Hepatocyte (in vitro differentiated cells): Measurements from ENCODE around the gene LCT. TPM values are rescaled to one million over a fixed set of nuclear protein-coding genes. Genes with fewer than 3 reads are reported as not detected.

Experiments used
- DNase-seq: peaks from one replicate; pipeline ENCODE4 v3.0.0-alpha.2; 2016; ENCODE audit warnings: low spot score
- H2AFZ ChIP-seq: fragments of 200-600 bp; sonication (generic); 2 replicates; pipeline ENCODE4 v1.6.0; 2016; ENCODE audit warnings: antibody characterized with exemption, mild to moderate bottlenecking
- H3K27ac ChIP-seq: fragments of 200-600 bp; sonication (generic); 2 replicates; pipeline ENCODE4 v1.5.1; 2016; ENCODE audit warnings: mild to moderate bottlenecking
- H3K27me3 ChIP-seq: fragments of 200-600 bp; sonication (generic); 2 replicates; pipeline ENCODE4 v1.6.1; 2016
- H3K36me3 ChIP-seq: fragments of 200-600 bp; sonication (generic); replicated peaks from 2 replicates; pipeline ENCODE4 v1.5.1; 2016; ENCODE audit warnings: low read depth; ENCODE audit not compliant: insufficient read depth
- H3K4me1 ChIP-seq: fragments of 200-600 bp; sonication (generic); 2 replicates; pipeline ENCODE4 v1.5.1; 2016; ENCODE audit warnings: mild to moderate bottlenecking, moderate library complexity; ENCODE audit not compliant: insufficient read depth
- H3K4me2 ChIP-seq: fragments of 200-600 bp; sonication (generic); 2 replicates; pipeline ENCODE4 v1.6.0; 2016
- H3K4me3 ChIP-seq: fragments of 200-600 bp; sonication (generic); 2 replicates; pipeline ENCODE4 v1.5.1; 2016; ENCODE audit warnings: mild to moderate bottlenecking
- H3K79me2 ChIP-seq: fragments of 200-600 bp; sonication (generic); 2 replicates; pipeline ENCODE4 v1.6.0; 2017; ENCODE audit warnings: mild to moderate bottlenecking
- H3K9me2 ChIP-seq: fragments of 200-600 bp; sonication (generic); replicated peaks from 2 replicates; pipeline ENCODE4 v1.6.0; 2017; ENCODE audit warnings: mild to moderate bottlenecking; ENCODE audit not compliant: insufficient read depth
- H3K9me3 ChIP-seq: fragments of 200-600 bp; sonication (generic); 2 replicates; pipeline ENCODE4 v1.5.1; 2016; ENCODE audit warnings: low read depth, mild to moderate bottlenecking
- H4K20me1 ChIP-seq: fragments of 200-600 bp; sonication (generic); 2 replicates; pipeline ENCODE4 v1.6.0; 2016; ENCODE audit warnings: mild to moderate bottlenecking; ENCODE audit not compliant: insufficient read depth, poor library complexity, severe bottlenecking
- CTCF ChIP-seq: fragments of 200-600 bp; sonication (generic); IDR thresholded peaks from 2 replicates; pipeline ENCODE4 v1.5.1; 2016; ENCODE audit warnings: antibody characterized with exemption, mild to moderate bottlenecking; ENCODE audit not compliant: poor library complexity
- EZH2 ChIP-seq: fragments of 200-600 bp; sonication (generic); IDR thresholded peaks from 2 replicates; pipeline ENCODE4 v1.6.1; 2016; ENCODE audit warnings: antibody characterized with exemption, mild to moderate bottlenecking, borderline replicate concordance
- EZH2phosphoT487 ChIP-seq: fragments of 200-600 bp; sonication (generic); IDR thresholded peaks from one replicate; pipeline ENCODE4 v1.6.1; 2018; ENCODE audit warnings: antibody characterized with exemption, mild to moderate bottlenecking, low read depth, moderate library complexity; ENCODE audit not compliant: unreplicated experiment, severe bottlenecking
- WGBS: methylation state at CpG from one replicate; pipeline ENCODE4 v1.1.6; 2016; ENCODE audit warnings: low lambda C conversion rate; ENCODE audit errors: missing lambda C conversion rate; 5-methylcytosine and 5-hydroxymethylcytosine counted together
- polyA plus RNA-seq: library from polyadenylated mRNA; unstranded; fragments of >200 nt; fragmentation: Nextera tagmentation; extraction: Ambion mirVana; gene quantifications from 2 replicates; pipeline ENCODE4 v1.2.1, GENCODE V29; 2016
- total RNA-seq: library from RNA; depleted of rRNA; stranded (reverse); fragments of >200 nt; gene quantifications from 2 replicates; pipeline ENCODE4 v1.2.3, GENCODE V29; 2014

Gene LCT
- total and polyA plus RNA-seq, 2 experiments from 2014 or later: 0.51 to 3.2 TPM

GRCh38 chr2:135870571-135870970 is 33.6 kb upstream of the LCT start:
- Histone ChIP-seq H3K4me3 (no peak overlapping the region), H3K27me3 (no peaks in the 10 kb centered on the region), H3K79me2 (peaks cover 22% of the 10 kb centered on the region), H3K27ac (no peak overlapping the region), H3K9me3 (no peaks in the 10 kb centered on the region), H2AFZ (no peak overlapping the region), H3K36me3 (no peaks in the 10 kb centered on the region), H3K9me2 (no peaks in the 10 kb centered on the region), H3K4me1 (peaks cover 5% of the 10 kb centered on the region), H3K4me2 (no peak overlapping the region), H4K20me1 (no peaks in the 10 kb centered on the region)
- TF ChIP-seq CTCF (no peak), EZH2 (no peak), EZH2phosphoT487 (no peak)
- 100% methylated on average over 1 of the region's 1 CpG for WGBS
- DNase-seq: no peak

DNA sequence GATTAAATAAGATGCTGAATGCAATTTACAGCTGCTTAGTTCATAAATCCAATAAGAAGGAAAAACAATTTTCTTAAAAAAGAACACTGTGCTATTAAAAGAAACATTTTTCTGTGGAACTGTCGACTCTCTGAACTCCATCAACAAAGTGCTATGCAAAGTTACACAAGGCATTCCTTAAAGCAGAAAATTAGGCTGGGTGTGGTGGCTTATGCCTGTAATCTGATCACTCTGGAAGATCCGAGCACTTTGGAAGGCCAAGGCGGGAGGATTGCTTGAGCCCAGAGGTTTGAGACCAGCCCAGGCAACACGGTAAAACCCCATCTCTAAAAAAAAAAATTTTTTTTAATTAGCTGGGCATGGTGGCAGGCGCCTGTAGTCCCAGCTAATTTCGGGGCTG is 26.2 kb upstream of the LCT start:
- TF ChIP-seq EZH2 (no peak), EZH2phosphoT487 (no peak), CTCF (no peak)
- no peak overlapping the region for H3K4me2 ChIP-seq
- H3K4me1 ChIP-seq: no peaks in the 10 kb centered on the region
- no peaks in the 10 kb centered on the region for H3K9me2 ChIP-seq
- WGBS: 90% methylated on average over 6 of the region's 6 CpGs
- no peaks in the 10 kb centered on the region for H4K20me1 ChIP-seq
- no peaks in the 10 kb centered on the region for H3K79me2 ChIP-seq
- H3K27me3 ChIP-seq: no peaks in the 10 kb centered on the region
- H2AFZ ChIP-seq: no peak overlapping the region
- DNase-seq: no peak
- no peak overlapping the region for H3K27ac ChIP-seq
- H3K36me3 ChIP-seq: no peaks in the 10 kb centered on the region
- no peak overlapping the region for H3K4me3 ChIP-seq
- H3K9me3 ChIP-seq: no peaks in the 10 kb centered on the region

DNA sequence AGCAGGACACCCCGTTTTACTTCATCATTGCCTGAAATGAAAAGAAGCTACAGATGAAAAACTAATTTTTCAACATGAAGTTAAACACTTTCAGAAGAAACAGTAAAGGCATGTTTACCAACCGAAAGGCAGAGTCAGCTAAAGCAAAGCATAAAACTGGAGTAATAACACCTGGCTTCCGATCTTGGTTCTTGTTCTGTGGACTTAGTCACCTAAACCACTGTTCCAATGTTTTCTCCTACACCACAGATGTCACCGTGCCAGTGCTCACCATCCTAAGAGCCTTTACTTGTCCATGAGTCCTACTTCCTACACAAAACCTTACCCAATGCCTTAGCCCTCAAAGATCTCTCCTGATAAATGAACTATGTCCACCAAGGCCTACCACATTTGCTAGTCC is 25.7 kb upstream of the LCT start:
- no peaks in the 10 kb centered on the region for H3K9me3 ChIP-seq
- H3K79me2 ChIP-seq: no peaks in the 10 kb centered on the region
- no peak overlapping the region for H3K4me3 ChIP-seq
- no peak overlapping the region for H3K4me2 ChIP-seq
- no peaks in the 10 kb centered on the region for H4K20me1 ChIP-seq
- no peak for DNase-seq
- TF ChIP-seq CTCF: no peak
- TF ChIP-seq EZH2: no peak
- TF ChIP-seq EZH2phosphoT487: no peak
- no peak overlapping the region for H2AFZ ChIP-seq
- H3K27ac ChIP-seq: no peak overlapping the region
- no peaks in the 10 kb centered on the region for H3K4me1 ChIP-seq
- no peaks in the 10 kb centered on the region for H3K27me3 ChIP-seq
- H3K9me2 ChIP-seq: no peaks in the 10 kb centered on the region
- WGBS: 93% methylated on average over 4 of the region's 4 CpGs
- no peaks in the 10 kb centered on the region for H3K36me3 ChIP-seq

GRCh38 chr2:135853401-135853800 is 16.4 kb upstream of the LCT start:
- Histone ChIP-seq H3K36me3 (no peaks in the 10 kb centered on the region), H2AFZ (no peak overlapping the region), H3K4me3 (no peak overlapping the region), H3K27me3 (no peaks in the 10 kb centered on the region), H3K4me2 (no peak overlapping the region), H3K4me1 (peaks cover 21% of the 10 kb centered on the region), H3K9me3 (no peaks in the 10 kb centered on the region), H4K20me1 (no peaks in the 10 kb centered on the region), H3K27ac (no peak overlapping the region), H3K9me2 (no peaks in the 10 kb centered on the region), H3K79me2 (no peaks in the 10 kb centered on the region)
- DNase-seq: no peak
- TF ChIP-seq EZH2phosphoT487: no peak
- no peak for TF ChIP-seq EZH2
- no peak for TF ChIP-seq CTCF
